GM21360 (cell line): ENCODE data around the gene WDR75.

Experiments used
- ATAC-seq: cut with Tn5 transposase; IDR thresholded peaks from one replicate; pipeline ENCODE4 v1.9.1; 2021; ENCODE audit warnings: mild to moderate bottlenecking, moderate library complexity; ENCODE audit not compliant: unreplicated experiment

The WDR75 gene

DNA sequence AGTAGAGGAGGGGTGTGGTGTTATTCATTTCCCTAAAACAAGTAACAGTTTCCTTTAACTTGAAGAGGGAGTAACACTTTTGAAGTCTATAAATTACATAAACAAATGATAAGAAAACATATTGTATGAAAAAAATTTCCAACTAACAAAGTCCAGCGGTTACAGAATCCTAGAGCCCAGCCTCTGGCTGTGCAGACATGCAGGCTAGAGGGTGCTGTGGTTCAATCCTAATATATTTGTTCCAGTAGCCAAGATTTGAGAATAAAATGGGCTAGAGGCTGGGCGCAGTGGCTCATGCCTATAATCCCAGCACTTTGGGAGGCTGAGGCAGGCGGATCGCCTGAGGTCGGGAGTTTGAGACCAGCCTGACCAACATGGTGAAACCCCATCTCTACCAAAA, 56.9 kb downstream of the WDR75 start:
- ATAC-seq: no peak

- no peak for ATAC-seq
Observed at GRCh38 chr2:189499137-189499536, 57.9 kb downstream of the WDR75 start.

- ATAC-seq: no peak
Observed at GRCh38 chr2:189500456-189501160, 59.3 kb downstream of the WDR75 start.

DNA sequence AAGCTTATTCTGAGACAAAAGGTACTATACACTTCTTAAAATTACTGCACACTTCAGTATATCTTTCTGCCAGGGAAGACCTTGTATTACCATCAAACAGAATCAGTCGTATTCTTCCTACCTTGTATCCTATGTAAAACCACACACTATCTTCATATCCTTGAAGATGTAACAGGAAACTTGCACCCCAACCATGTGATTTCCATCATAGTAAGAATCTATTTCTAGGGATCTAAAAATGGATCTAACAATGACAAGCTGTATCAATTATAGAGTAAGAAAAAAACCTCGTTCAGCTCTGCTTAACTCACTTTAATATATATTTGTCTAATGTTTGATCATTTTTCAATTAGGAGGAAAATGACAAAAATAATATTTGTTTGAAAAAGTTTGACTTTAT, 60.2 kb downstream of the WDR75 start:
- no peak for ATAC-seq

GRCh38 chr2:189502714-189503113, 61.4 kb downstream of the WDR75 start:
- ATAC-seq: no peak

GRCh38 chr2:189504238-189504637, 63.0 kb downstream of the WDR75 start:
- no peak for ATAC-seq

GRCh38 chr2:189505492-189505891, 64.2 kb downstream of the WDR75 start:
- ATAC-seq: no peak

GRCh38 chr2:189506514-189506976, 65.3 kb downstream of the WDR75 start:
- no peak for ATAC-seq

- ATAC-seq: no peak
Observed at GRCh38 chr2:189511210-189511959, 70.1 kb downstream of the WDR75 start.

DNA sequence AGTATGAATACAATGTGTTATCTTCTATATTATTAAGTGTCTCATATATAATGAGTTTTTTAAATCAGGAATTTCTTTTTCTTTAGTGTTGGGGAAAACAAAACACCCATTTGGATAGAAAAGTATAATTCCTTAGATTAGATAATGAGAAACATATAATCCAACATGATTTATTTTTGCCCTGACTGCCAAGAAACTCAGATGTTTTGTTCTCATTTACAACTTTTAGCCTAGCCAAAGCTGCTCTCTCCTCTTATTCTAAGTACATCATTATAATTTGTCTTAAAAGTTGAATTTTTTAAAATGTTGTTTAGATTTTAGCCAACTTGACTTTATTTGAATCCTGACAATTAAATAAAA, 70.7 kb downstream of the WDR75 start:
- no peak for ATAC-seq

DNA sequence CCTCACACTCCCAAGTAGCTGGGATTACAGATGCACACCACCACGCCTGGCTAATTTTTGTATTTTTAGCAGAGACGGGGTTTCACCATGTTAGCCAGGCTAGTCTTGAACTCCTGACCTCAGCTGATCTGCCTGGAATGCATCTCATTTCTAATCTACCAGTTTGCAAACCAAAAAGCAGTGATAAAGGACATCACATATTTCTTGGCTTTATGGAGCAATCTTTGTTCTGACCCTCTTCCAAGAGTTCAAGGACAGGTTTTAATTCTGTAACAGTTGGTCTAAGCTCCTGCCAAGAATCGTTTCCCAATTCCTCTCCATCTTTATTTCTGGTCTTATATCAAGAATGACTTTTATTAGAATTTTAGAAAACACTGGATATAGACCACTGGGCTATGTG, 71.6 kb downstream of the WDR75 start:
- no peak for ATAC-seq

GRCh38 chr2:189514104-189514503, 72.8 kb downstream of the WDR75 start:
- no peak for ATAC-seq

- ATAC-seq: no peak
Observed at GRCh38 chr2:189515264-189515663, 74.0 kb downstream of the WDR75 start.

GRCh38 chr2:189516546-189516945, 75.3 kb downstream of the WDR75 start:
- ATAC-seq: no peak

- no peak for ATAC-seq
Observed at GRCh38 chr2:189517847-189518535, 76.7 kb downstream of the WDR75 start.

GRCh38 chr2:189519631-189520387, 78.5 kb downstream of the WDR75 start:
- no peak for ATAC-seq

DNA sequence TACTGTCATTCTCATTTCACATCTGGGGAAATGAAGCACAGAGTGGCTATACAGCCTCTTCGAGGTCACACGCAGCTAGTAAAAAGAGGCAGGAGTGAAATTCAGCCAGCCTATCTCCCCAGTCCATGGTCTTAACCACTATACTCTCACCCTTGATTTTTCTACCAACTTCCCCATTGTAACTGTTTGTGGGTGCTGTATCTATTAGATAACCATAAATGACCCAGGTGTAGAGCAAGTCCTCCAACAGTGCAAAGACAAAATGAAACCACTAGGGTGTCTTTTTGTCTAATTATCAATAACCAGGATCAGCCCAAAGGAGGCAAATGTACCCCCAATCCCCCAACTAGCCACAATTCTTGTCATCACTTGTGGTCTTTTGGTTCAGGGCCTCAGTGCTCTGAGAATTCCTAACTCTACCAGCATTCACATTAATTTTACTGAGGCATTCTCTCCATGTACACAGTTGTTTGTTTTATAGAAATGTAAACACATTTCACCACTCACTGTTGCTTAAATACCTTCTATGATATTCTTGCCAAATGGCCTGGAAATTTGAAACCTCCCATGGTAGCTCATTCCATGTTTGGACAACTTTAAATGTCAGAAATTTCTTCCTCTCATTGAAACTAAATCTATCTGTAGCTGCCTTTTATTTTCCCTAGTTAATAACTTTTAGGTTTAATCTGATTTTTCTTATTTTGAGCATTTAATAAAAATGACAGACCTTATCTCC, 80.6 kb downstream of the WDR75 start:
- ATAC-seq: no peak

GRCh38 chr2:189522435-189523151, 81.3 kb downstream of the WDR75 start:
- ATAC-seq: no peak

DNA sequence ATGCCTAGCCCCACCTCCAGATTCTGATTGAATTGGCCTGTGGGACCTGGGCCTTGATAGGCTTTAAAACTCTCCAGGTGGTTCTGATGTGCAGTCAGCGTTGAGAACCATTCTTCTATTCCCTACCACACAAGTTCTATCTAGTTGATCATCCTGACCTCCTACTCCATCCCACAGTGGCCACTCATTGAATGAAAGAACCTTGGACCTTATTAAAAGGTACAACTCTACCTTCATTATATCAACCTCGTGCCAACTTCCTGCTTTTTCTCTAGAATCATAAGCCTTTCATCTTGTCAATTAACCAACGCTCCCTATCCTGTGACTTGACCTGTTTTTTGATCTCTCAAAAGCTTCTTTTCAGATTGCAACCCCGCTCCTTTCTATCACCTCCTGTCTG, 83.5 kb downstream of the WDR75 start:
- ATAC-seq: no peak
